A673 (cell line): ENCODE data around the gene MS4A4E. TPM values are rescaled to one million over a fixed set of nuclear protein-coding genes. Genes with fewer than 3 reads are reported as not detected.
A peak's percentile ranks its signal among the peaks of the same experiment; 100 is the strongest.

Source experiments
- BruUV-seq: library from RNA; stranded (reverse); fragments of 400-500 nt; replicated peaks from 2 replicates; lab custom pipeline; 2021; lab: Mats Ljungman, UMichigan
- CTCF ChIA-PET: fragments of 300-600 bp; sonication (Branson Sonifier 250); formaldehyde crosslinking; loops from one replicate; lab custom pipeline; 2022; ENCODE audit warnings: antibody characterized with exemption; lab: Charles Lee
- POLR2A ChIA-PET: fragments of 300-600 bp; sonication (Branson Sonifier 250); formaldehyde crosslinking; loops from one replicate; lab custom pipeline; 2022; ENCODE audit warnings: antibody characterized with exemption; ENCODE audit not compliant: low non-redundant PET; lab: Charles Lee
- DNase-seq: peaks from one replicate; pipeline ENCODE4 v3.0.0-alpha.2; 2015; ENCODE audit warnings: low spot score
- H3K27ac ChIP-seq: fragments of 200-600 bp; sonication (generic); 2 replicates; pipeline ENCODE4 v1.5.1; 2016; ENCODE audit warnings: mixed run types, low read depth, mild to moderate bottlenecking, mixed read lengths, antibody characterized with exemption, low read length; ENCODE audit not compliant: poor library complexity, severe bottlenecking
- H3K27me3 ChIP-seq: fragments of 200-600 bp; sonication (generic); replicated peaks from 2 replicates; pipeline ENCODE4 v1.6.1; 2017; ENCODE audit warnings: mixed run types, low read depth, mild to moderate bottlenecking, mixed read lengths, antibody characterized with exemption, low read length; ENCODE audit not compliant: insufficient read depth, poor library complexity
- H3K36me3 ChIP-seq: fragments of 200-600 bp; sonication (generic); 2 replicates; pipeline ENCODE4 v1.6.1; 2016; ENCODE audit warnings: mixed run types, mild to moderate bottlenecking, mixed read lengths, antibody characterized with exemption, low read length; ENCODE audit not compliant: insufficient read depth, poor library complexity, severe bottlenecking
- H3K4me1 ChIP-seq: fragments of 200-600 bp; sonication (generic); 2 replicates; pipeline ENCODE4 v1.6.1; 2017; ENCODE audit warnings: mixed run types, mild to moderate bottlenecking, mixed read lengths, antibody characterized with exemption, low read length; ENCODE audit not compliant: insufficient read depth, poor library complexity, severe bottlenecking
- H3K4me3 ChIP-seq: fragments of 200-600 bp; sonication (generic); 2 replicates; pipeline ENCODE4 v1.5.1; 2016; ENCODE audit warnings: low read depth, mixed run types, mild to moderate bottlenecking, mixed read lengths, low read length; ENCODE audit not compliant: poor library complexity, severe bottlenecking
- H3K9me3 ChIP-seq: fragments of 200-600 bp; sonication (generic); 2 replicates; pipeline ENCODE4 v1.6.1; 2016; ENCODE audit warnings: mixed run types, low read depth, mild to moderate bottlenecking, mixed read lengths, antibody characterized with exemption, low read length; ENCODE audit not compliant: poor library complexity, severe bottlenecking
- EZH2 ChIP-seq: fragments of 200-600 bp; sonication (generic); IDR thresholded peaks from 2 replicates; pipeline ENCODE4 v1.6.1; 2017; ENCODE audit warnings: borderline replicate concordance, low read depth, mild to moderate bottlenecking, mixed read lengths, antibody characterized with exemption, low read length; ENCODE audit not compliant: poor library complexity, severe bottlenecking
- intact Hi-C: fragments of 100-400 bp; cut with micrococcal nuclease; formaldehyde crosslinking; loops from one replicate; pipeline ENCODE4 v1.10.0; 2022; ENCODE audit not compliant: unreplicated experiment
- total RNA-seq: library from RNA; stranded (reverse); gene quantifications from 2 replicates; pipeline ENCODE4 v1.2.3, GENCODE V29; 2021
- TF ChIP-seq, protein P1 (sequence below): fragments of 300-800, 200-600 bp; sonication (generic); conservative IDR thresholded peaks from 2 replicates; pipeline ENCODE4 v1.5.1; 2017; ENCODE audit warnings: low read depth, mild to moderate bottlenecking, antibody characterized with exemption, low read length, moderate library complexity, mixed read lengths

MS4A4E gene
- total RNA-seq, 1 experiment from 2014 or later = not detected

DNA sequence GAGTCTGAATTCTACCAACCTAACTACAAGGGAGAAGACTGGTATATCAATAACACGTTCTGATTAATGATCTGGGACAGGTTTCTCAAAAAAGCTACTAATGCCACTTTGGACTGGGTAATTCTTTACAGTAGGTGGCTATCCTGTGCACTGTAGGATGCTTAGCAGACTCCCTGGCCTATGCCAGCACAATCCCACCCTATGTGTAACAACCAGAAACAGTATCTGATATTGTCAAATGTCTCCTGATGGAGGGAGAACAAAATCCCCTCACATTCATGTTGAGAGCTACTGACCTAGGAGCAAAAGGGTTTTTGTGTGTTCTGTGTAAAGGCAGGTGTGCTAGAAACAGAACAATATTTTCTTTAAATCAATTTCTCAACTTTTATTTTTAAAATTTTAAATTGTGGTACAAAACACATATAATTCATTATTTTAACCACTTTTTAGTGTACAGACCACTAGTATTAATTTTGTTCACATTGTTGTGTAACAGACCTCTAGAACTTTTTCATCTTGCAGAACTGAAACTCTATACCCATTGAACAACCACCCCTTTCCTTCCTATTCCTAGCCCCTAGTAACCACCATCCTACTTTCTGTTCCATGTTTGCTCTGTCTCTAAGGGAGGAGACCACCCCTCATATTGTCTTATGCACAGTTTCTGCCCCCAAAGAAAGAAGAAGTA, 58.0 kb downstream of the MS4A4E start:
- ChIA-PET POLR2A (no interaction called here), CTCF (no interaction called here)
- Histone ChIP-seq H3K27ac (no peak overlapping the region), H3K36me3 (no peaks in the 10 kb centered on the region), H3K9me3 (no peaks in the 10 kb centered on the region), H3K27me3 (peaks cover 51% of the 10 kb centered on the region), H3K4me1 (no peaks in the 10 kb centered on the region), H3K4me3 (no peak overlapping the region)
- DNase-seq = no peak
- no peak for TF ChIP-seq EZH2
- TF ChIP-seq, protein P1, sequence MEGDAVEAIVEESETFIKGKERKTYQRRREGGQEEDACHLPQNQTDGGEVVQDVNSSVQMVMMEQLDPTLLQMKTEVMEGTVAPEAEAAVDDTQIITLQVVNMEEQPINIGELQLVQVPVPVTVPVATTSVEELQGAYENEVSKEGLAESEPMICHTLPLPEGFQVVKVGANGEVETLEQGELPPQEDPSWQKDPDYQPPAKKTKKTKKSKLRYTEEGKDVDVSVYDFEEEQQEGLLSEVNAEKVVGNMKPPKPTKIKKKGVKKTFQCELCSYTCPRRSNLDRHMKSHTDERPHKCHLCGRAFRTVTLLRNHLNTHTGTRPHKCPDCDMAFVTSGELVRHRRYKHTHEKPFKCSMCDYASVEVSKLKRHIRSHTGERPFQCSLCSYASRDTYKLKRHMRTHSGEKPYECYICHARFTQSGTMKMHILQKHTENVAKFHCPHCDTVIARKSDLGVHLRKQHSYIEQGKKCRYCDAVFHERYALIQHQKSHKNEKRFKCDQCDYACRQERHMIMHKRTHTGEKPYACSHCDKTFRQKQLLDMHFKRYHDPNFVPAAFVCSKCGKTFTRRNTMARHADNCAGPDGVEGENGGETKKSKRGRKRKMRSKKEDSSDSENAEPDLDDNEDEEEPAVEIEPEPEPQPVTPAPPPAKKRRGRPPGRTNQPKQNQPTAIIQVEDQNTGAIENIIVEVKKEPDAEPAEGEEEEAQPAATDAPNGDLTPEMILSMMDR = no peak
- no TSS peak for BruUV-seq
- intact Hi-C loops = no loop called here

DNA sequence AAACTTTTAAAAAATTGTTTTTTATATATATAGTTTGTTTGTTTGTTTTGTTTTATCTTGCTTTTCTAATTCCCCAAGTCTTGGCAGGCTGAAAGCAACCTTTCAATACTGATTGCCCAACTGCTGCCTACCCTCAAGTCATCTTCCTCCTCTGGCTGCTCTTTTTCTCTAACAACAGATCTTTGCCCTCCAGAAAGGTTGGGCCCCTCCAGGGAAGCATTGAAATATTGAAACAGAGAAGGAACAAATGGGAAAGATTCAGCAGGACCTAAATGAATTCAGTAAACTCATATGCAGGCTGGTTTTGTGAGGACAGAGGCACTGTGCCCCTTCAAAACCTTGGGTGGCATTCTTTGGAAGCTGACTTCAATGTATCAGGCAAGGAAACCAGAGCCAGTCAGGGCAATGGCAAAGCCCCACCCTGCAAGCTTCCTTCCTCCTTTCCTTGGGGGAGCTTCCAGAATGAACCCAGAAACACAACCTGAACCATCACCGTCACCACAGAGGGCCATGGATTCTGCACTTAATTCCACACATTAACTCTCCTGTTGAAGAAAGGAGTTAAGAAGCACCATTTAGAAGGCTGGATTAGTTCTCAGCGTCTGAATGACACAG, 59.2 kb downstream of the MS4A4E start:
- Histone ChIP-seq H3K9me3 (no peaks in the 10 kb centered on the region), H3K4me3 (no peak overlapping the region), H3K36me3 (no peaks in the 10 kb centered on the region), H3K4me1 (no peaks in the 10 kb centered on the region), H3K27me3 (peaks cover 64% of the 10 kb centered on the region), H3K27ac (no peak overlapping the region)
- intact Hi-C loops = no loop called here
- no peak for TF ChIP-seq EZH2
- TF ChIP-seq, protein P1 = no peak
- CTCF ChIA-PET = no interaction called here
- POLR2A ChIA-PET = no interaction called here
- DNase-seq = no peak
- BruUV-seq = no TSS peak

DNA sequence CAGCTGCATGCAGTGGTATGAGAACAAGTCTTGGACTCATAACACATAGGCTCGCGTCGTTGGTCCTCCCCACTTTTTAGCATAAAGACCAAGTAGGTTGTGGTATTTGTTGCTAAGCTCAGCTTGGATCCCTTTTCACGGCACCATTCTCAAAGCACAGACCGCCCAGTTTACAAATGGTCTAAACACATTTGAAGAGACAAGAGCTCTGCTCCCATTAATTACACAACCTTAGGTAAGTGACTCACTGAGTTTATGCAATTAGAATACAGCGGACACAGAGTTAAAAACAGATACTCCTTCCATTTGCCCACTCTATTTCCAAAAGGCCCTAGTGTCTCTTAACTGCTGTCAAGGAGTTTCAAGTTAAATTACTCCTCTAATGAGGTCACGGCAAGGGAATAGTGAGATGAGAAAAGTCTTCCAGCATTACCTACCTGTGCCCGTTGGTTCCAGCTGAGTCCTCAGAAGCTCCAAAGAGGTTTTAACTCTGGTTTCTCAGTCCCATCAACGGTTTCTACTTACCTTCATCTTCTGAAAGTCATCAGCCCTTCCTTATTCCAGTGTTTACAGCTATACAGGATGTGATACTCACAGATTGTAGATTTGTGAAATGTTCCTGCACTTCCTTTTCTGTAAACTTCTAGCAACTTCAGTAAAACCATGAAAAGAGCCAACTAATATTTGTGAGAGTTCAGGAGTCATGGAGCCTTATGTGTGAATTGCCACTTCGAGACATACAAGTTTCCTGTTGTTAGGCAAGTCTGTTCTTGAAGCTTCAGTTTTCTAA, 60.2 kb downstream of the MS4A4E start, which contains the start of gene MS4A6A:
TSS of gene MS4A6A (minus strand) at position 543 of the 790 bp plus-strand sequence. CDS start 1,356 bp downstream, outside the sequence.
- ChIA-PET POLR2A (no interaction called here), CTCF (no interaction called here)
- peak; percentile 39 for TF ChIP-seq EZH2
- TF ChIP-seq, protein P1 = no peak
- Histone ChIP-seq H3K27ac (no peak within 1 kb of the TSS), H3K27me3 (peaks cover 69% of the 10 kb centered on the region), H3K9me3 (no peaks in the 10 kb centered on the region), H3K36me3 (no peaks in the 10 kb centered on the region), H3K4me1 (no peaks in the 10 kb centered on the region), H3K4me3 (no peak within 1 kb of the TSS)
- intact Hi-C loops = no loop called here
- BruUV-seq = no TSS peak
- DNase-seq = no peak
